Activated T-cell treated with anti-CD3 and anti-CD28 coated beads for 4 hours (primary cell): ENCODE results near the gene KLC4.
"Not testable (repeated sequence)": the region's sequence is repeated elsewhere in the genome, so short reads cannot be mapped to it uniquely, and the experiment has no call there.

Source experiments
- DNase-seq: peaks from one replicate; pipeline ENCODE4 v3.0.0-alpha.2; 2020

Gene KLC4

DNA sequence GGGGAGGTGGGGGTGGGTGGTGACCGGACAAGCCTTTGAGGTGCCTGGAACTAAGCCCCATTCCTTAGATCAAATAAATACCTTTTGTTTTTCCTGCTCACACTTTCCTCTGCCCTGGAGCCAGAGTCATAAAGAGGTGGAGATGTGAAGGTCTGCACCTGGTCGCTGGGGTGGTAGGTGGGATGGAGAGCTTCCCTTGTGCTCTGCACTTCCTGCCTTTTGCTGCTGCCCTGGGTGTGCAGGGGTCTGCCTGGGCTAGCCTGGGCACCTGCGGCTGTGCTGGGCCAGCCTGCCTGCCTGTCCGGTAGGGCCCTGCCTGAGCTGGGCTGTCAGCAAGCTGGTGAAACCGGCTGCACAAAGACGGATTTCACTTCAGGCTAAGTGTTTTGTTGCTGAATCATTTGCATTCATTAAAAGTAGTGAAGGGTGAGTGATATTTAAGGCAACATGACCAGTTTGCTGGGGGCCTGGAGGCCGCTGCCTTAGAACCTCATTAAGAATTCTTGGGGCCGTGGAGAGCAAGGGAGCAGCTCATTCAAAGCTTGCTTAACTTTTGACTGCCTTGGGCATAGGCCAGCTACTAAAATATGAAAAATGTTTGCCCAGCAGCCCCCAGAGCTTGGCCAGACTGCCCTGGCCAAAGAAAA, 37.1 kb downstream of the KLC4 start:
- DNase-seq = no peak

- DNase-seq = no peak
Observed at GRCh38 chr6:43097098-43097489, 37.7 kb downstream of the KLC4 start.

DNA sequence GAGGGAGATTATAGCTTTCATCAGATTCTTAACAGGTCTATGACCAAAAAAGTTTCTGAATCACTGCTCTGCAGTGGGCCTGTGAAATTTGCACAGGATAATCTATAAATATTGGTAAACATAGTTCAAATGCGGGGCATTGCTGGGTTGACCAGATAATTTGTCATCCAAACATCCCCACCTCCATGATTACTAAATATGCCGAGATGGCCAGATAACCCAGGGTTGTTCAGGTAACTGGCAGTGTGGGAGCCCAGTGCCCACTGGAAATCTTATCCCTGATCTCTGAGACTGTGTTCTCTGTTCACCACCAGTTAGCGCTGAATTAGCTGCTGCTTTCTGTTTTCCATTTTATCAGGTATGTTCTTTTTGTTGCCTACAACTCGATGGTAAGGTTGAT, 38.1 kb downstream of the KLC4 start:
- DNase-seq = no peak

DNA sequence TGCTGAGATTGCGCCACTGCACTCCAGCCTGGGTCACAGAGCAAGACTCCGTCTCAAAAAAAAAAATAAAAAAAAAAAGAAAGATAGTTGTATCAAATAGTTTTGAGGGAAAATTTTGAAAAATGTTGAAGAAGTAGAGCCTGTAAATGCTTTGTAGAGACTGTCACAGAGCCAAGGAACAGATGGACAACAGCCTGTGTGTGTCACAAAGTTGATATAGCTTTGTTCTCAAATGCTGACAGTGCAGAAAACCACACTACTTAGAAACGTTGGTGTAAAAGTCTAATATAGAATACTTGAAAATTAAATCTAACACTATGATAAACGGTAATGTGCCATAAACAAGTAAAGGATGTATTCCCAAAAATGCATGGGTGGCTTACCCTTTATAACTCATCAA, 42.1 kb downstream of the KLC4 start:
- DNase-seq = no peak

DNA sequence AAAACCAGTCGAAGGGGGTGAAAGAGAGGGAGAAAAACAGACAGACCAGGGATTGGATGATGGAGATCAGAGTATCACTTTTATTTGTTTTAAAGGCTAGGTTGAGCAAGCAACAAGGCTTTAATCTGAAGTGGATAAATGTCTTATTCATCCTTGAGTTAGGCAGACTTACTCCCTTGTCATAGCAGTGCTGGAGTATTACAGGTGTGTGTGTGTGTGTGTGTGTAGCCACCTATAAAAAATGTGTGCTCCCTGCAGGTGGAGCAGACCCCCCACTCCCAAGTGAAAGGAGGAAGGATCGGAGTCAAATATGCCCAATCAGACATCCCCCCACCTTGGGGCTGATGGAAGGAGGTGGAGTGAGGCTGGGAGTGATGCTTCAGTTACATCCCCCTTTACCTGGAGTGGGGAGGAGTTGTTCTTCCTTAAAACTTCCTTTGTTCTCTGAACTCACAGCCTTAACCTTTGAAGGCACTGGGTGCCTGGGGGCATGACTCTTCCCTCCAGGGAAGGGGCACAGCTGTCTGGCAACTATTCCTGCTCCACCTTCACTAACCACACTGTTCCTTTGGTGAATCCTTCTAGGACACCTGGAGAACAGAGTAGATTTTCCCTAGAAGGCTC, 43.9 kb downstream of the KLC4 start:
- DNase-seq = no peak

GRCh38 chr6:43105538-43106222, 46.2 kb downstream of the KLC4 start:
- no peak for DNase-seq

GRCh38 chr6:43107344-43108062, 48.1 kb downstream of the KLC4 start:
- DNase-seq = no peak

DNA sequence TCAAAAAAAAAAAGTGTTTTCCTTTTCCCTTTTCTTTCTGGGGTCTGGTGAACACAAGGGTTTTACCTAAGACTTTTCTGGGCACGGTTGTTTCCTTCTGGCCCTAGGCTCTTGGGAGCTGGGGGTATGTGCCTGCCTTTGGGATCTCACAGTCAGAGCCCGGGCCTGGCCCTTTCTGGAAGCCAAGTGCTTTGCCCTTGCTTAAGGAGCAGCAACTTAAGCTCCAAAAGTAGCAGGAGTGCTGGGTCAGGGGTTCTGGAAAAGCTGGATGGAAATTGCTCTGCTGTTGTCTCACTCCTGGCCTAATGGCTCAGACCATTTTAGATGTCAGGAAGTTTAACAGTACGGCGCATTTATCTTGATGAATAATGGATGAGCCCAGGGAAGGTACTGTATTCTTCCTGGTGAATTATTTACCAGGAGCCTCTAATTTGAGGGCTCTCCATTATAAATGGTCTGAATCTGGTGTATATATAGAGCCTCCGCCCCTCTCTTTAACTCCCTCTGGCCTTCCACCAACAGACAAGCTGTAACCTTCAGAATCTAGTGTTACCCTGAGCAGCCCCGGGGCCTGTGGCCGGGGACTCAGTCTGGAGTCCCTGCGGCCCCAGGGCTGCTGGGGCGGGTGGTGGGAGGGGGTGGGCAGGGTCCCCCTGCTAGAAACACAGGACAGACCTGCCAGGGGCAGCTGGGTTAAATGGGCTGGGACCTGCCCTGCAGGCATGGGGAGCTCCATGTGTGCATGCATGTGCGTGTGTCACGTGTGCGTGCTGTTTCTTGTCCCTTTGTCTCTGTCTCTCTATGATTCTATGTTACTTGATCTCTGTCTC, 54.2 kb downstream of the KLC4 start:
- no peak for DNase-seq

DNA sequence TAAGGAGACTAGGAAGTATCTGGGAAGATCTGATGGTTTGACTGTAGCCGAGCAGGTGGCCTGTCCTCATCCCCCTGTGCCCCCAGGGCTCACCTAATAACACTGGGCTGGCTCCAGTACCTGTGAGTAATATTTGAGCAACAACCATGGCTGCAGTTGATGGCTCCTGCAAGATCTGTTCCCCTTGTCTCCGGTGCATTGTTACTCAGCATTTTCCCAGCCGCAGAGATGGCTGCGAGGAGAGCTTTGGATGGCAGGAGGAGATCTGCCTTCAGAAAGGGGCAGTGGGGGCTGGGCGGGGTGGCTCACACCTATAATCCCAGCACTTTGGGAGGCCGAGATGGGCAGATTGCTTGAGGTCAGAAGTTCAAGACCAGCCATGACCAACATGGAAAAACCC, 55.9 kb downstream of the KLC4 start:
- DNase-seq = no peak

DNA sequence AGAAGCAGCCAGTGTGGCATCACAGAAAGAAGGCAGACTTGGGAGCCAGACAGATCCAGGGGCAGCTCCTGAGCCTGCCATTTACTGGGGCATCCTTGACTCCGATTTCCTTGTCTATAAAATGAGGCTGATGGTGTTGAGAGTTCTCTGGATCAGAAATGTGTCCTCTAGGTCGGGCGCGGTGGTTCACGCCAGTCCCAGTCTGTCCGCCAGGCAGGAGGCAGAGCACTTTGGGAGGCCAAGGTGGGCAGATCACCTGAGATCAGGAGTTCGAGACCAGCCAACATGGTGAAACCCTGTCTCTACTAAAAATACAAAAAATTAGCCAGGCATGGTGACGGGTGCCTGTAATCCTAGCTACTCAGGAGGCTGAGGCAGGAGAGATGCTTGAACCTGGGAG, 58.0 kb downstream of the KLC4 start:
- DNase-seq = not testable (repeated sequence)

DNA sequence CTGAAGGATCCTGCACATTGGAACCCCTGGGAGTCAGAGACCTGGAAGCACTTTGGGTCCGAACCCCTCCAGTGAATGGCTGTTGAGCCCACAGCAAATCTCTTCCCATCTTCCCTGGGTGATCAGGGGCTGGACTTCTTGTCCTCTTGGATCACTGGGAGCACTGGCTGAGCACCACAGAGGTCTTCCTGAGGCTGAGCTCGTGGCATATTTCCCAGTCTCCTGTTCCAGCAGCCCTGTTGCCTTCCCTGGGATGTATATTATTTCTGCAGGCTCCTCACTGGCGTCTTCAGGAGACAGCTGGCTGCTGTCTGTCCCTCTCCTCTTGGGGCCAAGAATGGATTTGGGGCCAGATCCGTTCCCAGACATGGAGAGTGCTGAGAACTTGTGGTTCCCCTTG, 60.1 kb downstream of the KLC4 start:
- DNase-seq = no peak

- no peak for DNase-seq
Observed at GRCh38 chr6:43120101-43120763, 60.8 kb downstream of the KLC4 start.

GRCh38 chr6:43120944-43121913, 61.8 kb downstream of the KLC4 start:
- DNase-seq = no peak

GRCh38 chr6:43122146-43122545, 62.7 kb downstream of the KLC4 start:
- DNase-seq = no peak

DNA sequence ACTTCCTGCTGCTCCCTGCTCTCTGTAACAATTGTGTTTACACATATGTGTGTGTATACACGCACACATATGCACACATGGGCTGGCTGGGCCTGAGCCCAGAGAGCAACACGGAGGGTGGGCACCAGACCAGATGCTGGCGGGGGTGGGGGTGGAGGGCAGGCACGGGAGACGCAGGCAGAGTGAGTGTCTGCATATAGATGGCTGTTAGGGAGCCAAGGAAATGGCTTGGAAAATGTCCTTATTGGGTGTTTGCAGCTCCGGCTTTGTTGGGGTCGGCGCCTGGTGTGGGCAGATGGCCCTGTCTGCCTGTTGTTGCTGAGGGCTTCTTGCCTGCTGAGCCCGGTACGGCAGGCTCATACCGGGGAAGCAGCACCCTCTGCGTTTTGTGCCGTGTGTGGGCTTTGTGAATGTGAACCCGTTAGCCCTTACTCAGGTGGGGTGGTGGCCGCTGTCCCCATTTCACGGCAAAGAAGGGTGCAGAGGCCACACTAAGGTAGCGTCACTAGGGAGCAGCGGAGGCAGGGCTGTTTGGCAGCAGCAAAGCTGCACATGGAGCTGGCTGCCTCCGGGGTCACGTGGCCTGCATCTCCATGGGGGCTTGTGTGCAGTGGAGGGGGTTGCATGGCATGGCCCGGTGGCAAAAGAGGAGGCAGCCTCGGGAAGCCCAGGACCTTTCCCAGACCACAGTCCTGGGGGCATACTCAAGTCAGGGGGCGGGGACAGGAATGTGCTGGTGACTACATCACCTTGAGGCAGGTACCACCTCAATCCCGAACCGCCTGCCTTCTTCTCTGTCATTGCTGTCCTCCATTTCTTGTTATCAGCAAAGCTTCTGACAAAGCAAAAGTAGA, 64.3 kb downstream of the KLC4 start:
- DNase-seq = no peak

DNA sequence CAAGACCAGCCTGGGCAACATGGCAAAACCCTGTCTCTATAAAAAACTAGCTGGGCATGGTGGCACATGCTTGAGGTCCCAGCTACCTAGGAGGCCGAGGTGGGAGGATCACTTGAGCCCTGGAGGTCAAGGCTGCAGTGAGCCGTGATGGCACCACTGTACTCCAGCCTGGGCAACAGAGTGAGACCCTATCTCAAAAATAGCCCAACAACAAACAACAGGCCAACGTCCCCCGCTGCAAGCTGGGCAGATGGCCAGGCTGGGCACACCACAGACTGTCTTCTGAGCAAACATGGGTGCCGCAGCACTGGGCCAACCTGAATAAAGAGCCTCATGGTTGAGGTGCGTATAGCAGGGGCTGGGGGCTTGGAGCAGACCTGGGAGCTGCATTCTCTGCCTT, 65.0 kb downstream of the KLC4 start:
- no peak for DNase-seq
